ENCODE measurements around the gene CSNK1E.
A peak's percentile ranks its signal among the peaks of the same experiment; 100 is the strongest.

The CSNK1E gene

DNA sequence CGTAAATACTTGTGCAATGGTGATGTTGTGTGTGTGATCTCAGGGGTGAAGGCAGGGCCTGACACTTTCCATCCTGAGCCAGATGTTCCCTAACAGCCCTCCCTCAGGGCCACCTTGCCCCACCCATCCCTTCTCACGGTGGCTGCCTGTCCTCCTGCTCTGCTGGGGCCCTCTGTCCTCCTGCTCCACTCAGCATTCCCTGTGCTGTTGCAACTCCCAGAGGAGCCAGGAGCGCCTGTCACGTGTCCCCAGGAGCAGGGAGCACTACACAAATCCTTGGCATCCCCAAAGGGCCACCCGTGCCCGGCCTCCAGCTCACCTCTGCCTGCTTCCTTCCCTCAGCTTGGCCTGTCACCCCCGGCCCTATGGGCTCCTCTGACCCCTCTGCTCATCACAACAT lies 10.2 kb upstream of the CSNK1E start:
- DNase-seq: no peak

DNA sequence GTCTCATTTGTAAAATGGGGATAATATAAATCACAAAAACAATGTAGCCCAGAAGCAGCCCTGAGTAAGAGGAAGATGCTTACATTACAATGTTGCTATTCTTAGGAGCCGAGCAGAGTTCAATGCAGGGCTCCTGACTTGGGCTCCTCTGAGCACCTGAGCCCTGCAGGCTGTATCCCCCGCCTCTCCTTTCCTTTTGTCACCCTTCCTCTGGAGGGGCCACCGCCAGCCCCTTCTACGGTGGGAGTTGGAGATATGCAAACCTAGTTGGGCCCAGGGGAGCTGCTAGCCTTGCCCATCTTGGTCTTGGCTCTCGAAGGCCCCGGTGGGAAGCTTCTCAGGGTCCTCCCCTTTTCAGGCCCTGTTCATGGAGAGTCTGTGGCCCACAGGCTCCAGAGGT lies 8.4 kb upstream of the CSNK1E start:
- no peak for DNase-seq

DNA sequence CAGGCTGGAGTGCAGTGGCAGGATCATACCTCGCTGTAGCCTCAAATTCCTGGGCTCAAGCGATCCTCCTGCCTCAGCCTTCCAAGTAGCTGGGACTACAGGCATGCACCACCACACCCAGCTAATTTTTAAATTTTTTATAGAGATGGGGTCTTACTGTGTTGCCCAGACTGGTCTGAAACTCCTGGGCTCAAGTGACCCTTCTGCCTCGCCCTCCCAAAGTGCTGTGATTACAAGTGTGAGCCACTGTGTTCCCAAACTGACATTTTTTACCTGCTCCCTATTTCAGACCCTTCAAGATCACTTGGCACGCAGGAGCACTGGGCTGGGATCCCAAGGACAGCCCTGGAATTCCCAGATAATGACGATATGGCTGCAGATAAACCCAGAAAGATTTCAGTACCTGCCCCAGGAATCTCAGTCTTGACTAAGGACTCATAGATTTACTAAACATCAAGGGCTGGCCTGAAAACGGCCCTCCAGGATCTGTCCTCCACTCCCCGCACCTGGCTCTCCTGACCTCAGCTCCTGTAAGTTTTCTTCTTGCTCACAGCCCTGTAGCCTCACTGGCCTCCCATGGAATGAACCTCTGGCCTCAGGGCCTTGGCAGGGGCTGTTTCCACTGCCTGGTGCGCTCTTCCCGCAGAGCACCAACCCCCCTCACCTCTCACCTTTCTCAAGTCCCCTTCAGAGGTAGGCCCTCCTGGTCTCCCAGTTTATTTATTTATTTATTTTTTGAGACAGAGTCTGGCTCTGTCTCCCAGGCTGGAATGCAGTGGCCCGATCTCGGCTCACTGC lies 3.6 kb upstream of the CSNK1E start:
- DNase-seq: no peak

DNA sequence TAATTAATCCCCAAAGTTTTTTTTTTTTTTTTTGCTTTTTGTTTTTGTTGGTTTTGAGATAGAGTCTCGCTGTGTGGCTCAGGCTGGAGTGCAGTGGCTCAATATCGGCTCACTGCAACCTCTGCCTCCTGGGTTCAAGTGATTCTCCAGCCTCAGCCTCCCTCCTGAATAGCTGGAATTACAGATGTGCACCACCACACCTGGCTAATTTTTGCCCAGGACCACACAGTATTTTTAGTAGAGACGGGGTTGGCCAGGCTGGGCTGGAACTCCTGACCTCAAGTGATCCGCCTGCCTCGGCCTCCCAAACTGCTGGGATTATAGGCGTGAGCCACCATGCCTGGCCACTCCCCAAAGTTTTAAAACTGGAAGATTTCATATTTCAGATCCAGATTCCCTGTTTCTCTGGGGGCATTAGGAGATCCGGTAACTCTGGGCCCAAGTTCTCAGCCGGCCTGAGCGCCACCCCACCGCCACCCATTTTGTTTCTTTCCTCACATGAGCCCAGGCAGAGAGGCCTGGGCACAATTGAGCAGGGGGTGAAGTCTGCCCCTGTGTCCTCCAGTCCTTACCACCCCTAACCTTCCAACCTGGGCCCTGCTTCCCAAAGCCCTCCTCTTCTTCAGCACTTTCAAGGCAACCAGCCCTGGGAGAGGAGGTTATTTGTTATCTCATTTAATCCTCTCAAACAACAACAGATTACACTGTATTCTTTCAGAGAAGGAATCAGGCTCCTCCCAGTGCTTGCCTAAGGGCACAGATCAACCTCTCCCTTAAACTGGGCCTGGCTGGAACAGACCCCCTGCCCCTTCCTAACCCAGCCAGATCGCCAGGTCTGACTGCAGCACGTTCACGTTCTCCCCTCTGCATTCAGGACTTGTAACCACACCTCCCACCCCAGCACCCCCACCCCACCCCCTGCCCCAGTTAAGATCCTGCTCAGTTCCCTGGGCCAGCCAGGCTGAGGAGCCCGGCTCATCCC lies 1.9 kb upstream of the CSNK1E start:
- no peak for DNase-seq

DNA sequence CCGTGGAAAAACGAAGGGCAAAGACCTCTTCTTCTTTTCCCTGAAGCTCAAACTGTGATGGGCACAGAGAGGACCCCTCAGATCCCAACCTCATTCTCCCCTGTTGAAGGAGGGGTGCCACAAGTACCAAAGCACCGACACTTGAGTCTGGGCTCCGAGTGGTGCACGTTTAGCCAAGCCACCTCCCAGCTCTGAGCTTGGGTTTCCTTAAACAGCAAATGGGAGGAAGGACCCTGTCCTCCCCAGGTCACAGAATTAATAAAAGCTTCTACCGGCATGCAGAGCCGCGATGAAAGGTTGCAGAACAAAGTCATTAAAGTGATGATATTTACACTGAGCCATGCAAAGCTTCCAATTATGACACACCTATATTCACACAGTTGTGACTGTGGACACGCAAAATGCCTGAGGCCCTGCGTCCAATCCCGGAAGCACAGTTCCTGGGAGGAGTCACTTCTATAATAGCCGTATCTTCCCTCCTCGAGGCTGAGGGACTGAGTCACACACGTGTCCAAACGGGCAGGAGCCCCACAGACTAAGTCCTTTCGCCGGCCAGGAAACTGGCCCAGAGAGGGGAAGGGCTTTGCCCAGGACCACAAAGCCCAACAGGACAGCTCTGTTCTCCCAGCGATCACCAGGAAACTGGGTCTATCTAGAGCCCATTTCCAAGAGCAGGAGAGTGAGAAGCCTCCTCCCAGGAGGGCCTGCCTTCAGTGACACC lies 922 bp upstream of the CSNK1E start:
- no peak for DNase-seq

DNA sequence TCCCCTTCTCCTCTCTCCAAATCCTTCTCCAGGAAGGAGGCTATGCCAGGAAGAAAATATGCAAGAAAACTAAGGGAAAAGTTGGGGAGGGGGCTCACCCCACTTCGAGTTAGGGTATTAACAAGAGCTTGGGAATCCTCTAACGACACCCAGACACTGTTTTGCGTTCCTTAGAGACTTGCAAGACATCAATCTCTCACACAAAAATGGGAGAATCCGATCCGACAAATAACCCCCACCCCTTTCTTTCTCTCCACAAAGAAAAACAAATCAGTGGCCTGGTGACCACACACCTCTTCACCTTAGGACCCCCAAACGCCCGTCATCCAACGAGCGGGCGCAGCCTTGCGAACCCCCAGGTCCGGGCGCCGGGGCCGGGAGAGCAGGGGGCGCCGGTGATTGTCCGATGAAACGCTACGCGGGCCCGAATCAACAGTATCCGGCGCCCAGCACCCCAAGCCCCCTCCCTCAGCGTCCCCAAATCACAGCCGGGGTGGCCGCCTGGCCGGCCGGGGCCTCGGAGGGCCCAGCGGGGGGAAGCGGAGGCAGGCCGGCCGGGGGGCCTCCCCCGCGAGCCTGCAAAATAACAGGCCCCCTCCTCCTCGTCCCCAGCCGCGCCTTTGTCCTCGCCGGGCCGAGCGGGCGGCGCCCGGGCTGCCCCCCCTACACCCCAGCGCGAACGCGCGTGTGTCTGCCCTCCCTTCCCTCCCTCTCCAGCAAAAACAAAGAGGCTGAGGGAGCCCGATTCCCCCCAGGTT lies 690 bp downstream of the CSNK1E start:
- peak; percentile 39 for DNase-seq

DNA sequence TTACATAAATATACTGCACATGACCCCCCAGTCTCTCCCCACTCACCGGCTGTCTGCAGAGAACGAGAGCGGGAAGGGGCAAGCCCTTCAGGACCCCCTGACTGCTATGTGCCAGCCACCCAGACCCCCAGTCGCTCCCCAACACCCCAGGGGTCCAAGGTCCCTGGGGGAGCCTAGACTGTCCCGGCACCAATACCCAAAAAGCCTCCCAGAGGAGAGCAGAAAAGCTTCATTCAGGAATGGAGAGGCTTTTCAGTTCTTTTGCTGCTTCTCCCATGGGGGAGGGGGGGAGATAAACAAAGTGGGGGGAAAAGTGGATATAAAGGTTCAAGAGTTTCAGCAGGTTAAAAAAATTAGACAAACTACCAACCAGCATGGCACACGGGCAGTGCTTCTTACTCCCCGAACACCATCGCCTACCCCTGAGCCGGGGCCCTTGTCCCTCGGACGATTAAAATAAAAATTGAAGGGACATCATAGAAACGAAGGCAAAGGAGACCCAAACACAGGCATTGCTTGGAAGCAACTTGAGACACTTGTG lies 1.3 kb downstream of the CSNK1E start:
- no peak for DNase-seq

DNA sequence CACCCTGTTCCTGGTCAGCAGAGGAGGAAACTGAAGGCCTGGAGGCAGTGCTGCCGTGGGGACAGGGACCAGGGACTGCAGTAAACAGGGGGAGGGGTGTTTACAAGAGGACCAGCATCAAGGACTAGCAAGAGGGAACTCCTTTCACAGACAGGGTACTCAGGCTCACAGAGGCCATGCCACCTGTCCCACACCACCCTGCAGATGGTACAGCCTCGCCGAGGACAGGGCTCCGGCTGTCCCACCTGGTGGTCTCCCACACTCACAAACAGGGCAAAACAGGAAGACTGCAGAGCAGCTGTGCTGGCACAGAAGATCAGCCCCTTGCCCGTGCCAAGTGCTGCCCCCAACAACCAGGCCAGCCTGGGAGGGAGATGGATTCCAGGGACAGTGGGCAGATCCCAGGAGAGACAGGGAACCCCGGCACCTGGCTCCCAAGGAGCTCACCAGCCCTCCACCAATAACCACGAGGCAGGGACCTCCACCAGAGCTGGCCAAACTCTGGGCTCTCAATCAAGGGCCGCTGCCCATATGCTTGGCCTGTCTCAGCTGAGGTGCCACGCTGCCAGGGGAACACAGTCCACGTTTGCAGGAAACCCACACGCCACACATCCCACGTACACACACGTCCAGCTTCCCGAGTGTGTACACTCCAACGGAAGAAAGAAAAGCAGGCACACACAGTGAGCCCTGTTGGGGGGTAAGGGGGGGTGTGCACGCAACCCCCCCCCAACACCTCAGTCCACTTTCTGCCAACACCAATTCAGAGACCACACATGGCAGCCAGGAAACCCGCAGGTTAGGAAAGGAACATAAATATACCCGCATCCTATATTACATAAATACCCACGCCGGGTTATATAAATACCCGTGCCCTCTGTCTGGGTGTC lies 2.1 kb downstream of the CSNK1E start:
- DNase-seq: no peak

DNA sequence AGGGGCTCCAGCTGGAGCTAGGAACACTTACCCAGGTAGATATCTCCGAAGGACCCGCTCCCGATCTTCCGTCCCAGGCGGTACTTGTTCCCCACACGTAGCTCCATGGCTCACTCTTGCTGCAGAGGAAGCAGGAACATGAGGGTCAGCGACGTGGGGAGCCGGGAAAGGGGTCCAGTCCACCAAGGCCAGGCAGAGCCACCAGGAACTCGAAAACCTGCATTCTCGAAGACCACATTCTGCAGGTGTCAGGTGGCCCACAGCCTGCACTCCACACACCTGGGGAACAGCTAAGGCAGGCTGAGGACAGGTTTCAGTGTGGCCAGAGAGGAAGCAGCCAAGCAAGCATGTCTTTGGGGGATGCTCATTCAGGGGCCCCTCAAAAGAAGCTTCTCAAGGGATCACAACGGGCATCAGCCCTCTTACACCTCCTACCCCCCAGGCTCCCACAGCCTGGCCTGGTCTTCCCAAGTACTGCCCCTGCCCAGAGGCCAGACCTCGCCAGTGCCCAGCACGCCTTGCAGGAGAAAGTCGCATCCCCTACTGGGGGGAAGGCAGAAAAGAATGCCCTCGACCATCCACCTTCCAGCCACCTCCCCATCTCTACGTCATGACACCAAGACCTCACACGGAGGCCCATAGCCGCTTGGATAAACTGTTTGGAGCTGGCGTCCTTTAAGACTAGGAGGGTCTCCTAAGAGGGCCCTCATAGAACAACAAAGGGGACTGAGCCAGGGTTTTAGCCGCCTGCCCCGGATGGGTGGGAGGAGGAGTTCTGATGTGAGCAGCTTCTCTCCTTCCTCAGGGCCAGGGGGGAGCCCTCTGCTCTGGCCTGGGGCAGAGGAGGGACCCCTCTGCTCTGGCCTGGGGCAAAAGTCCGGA lies 2.9 kb downstream of the CSNK1E start:
- DNase-seq: no peak

DNA sequence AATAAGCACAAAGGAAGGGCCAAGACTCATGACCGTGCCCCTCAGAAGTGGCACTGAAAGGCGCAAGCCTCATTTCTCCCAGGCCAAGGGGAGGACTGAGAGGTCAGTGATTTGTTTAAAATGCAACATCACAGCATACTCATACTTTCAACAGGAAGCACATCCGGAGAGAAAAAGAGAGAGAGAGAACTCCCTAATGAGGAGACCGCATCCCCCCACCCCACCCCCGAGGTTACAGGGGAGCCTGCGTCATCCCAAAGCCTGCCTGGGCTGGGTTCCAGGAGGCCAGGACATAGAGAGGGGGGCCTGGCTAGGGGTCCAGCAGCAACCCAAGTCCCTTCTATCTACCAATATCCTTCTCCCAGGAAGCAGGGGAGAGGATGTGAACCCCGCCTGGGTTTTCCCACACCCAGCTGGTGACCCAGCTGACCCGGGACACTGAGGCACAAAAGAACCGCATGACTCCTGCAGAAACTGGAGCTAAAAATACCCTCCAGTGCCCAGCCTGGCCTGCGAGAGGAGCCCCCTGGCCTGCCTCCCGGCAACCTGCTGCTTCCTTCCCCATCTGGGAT lies 3.8 kb downstream of the CSNK1E start:
- no peak for DNase-seq

DNA sequence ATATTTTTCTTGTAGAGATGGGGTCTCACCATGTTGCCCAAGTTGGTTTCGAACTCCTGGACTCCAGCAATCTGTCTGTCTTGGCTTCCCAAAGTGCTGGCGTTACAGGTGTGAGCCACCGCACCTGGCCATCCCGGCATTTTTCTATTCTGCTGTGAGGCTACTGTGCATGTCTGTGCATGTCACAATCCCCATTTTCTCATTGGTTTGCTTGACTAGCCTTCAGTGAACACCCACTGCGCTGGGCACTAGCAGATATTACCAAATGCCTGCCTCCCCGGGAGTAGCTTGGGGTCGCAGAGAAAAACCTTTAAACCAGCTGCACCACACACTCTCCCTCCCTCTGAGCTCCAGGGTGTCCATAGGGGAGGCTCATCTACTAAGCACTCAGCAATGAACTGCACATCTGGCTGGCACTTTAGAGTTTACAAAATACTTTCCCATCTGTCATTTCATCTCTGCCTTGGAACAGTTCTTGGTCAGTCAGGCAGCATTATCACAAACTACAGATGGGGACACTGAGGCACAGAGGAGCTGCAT lies 4.9 kb downstream of the CSNK1E start:
- DNase-seq: no peak

DNA sequence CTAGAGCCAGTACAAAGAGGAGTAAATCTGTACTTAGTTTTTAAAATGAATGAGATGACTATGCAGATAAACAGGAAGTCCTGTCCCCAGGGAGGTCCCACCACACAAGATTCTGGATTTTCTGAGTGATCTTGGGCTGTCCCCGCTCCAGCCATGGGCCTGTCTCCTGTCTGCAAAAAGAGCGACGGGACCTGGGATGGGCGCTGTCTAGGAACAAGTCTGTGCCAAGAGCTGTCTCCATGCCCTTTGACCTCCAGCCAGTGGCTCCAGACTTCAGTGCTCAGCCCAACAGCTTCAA lies 6.0 kb downstream of the CSNK1E start:
- no peak for DNase-seq

DNA sequence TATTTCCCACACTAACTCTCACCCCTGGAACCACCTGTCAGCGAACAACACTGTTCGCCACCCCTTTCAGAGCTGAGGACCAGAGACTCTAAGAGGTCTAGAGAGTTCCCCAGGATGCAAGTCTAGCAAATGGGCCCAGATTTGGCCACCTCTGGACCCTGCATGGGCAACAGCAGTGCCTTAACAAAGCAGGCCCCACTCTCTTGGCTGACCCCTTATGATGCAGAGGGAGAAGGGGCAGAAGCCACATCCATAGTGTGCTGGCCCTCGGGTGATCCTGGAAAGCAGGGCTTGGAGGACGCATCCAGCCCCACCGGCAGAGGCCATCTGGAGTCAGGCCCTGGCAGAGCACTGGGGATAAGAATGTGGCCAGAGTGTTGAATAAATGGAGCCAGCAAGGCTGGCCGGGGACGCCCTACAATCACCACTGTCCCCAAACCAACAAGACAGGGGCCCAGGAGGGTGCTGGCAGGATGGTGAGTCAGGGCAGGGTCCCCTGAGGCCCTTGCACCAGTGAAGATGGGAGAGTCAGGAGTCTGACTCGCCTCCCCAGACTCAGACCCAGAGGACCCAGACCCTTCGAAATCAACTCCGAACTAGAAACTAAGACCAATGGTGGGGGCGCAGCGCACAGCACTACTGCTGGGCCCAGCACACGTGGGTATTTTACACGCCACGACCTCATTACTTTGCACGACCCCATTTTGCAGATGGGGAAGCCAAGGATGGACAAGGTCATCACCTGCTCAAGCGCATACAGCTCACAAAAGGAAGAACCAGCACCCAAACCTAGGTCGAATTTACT lies 6.5 kb downstream of the CSNK1E start:
- no peak for DNase-seq

DNA sequence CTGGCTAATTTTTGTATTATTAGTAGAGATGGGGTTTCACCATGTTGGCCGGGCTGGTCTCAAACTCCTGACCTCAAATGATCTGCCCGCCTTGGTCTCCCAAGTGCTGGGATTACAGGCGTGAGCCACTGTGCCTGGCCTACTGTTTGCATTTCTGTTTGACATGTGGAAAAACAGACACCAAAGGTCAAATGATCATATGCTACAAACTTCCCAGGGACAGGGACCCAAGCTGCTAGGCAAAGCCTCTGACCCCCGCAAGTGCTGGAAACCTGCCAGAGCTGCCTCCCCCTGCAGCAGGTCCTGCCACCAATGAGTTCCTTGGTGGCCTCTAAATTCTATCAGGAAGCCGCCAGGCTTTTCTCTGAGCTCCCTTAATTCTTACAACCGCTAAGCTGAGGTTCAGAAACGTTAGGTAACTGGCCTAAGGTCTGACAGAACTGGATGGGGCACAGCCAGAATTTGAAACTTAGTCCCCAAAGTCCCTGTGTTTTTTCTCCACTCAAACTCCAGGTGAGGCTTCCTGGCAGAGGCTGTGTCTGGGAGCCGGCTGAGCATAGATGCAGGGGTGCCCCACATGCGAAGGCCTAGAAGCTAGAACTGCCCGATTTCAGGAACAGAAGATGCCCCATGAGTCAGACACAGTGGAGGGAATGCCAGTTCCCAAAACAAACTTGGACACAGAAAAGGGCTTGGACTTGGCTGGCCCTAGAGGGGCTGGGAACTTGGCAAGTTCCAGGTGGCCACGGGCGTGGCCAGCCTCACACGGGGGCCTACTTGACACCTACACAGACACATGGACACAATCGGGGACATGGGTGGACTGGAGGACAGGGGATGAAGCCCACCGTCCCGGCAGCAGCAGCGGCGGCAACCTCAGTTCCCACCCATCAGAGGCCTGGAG lies 7.4 kb downstream of the CSNK1E start:
- no peak for DNase-seq

DNA sequence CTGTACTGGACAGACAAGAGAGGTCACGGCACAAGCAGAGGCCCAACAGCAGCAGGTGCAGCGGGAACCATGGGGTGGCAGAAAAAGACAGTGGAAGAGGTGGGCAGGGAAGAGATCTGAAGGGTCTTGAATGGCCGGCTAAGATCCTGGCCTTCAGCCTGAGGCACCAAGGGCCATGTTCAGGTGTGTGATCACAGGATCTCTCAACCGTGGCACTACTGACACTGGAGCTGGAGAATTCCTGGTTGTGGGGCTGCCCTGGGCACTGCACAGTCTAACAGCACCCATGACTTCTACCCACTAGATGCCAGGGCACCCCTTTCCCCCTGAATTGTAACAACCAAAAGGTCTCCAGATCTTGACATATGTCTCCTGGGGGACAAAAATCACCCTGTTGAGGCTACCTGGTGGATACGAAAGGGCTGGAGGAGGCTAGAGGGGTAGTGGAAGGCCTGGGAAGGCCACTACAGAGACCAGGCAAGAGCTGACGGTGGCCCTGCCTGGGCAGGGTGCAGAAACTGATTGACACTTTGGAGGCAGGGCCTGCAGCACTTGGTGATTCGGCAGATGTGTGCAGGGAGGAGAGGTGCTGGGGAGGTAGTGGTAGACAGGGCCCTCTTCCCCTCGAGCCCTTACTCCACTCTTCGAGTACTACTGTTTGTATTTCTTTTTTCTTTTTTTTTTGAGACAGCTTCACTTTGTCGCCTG lies 8.3 kb downstream of the CSNK1E start:
- DNase-seq: no peak

DNA sequence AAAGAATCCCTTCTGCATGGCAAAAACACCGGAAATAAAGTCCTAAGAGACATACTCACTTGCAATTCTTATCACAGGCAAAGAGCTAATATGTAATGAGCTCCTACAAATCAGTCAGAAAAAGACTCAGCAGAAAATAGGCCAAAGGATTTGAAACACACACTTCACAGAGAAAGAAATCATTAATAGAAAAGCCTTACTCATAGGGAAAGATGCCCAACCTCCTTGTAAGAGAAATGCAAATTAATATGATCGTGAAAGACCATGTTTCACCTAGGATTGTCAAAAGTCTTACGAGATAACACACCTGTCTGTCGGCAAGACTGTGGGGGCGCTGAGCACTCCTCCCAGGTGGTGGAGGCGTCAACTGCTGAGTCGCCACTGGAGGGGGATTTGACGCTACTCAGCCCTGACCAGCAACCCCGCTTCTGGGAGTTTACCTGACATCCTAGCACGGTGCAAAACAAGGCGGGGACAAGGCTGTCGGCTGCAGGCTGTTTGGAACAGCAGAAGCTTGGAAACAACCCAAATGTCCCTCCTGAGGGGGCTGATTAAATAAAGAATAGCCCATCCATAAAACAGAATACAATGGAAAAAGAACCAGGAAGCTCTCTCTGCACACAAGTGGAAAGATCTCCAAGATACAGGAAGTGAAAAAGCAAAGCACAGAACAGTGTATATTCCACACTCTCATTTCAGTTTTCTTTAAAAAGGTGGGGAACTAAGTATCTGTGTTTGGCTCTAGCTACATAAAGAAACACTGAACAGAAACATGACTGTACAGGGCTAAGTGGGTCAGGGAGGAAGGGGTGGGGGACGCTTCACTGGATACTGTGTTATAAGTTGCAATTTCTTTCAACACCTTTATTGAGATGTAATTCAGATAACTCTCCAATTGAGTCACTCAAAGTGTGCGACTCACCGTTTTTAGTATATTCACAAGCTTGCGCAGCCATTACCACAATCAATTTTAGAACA lies 11.5 kb downstream of the CSNK1E start:
- peak; percentile 47 for DNase-seq
